GM23338 (cell line): ENCODE data around the gene VSTM2L.

Source experiments
- EZH2 ChIP-seq: fragments of 200-600 bp; sonication (generic); IDR thresholded peaks from one replicate; pipeline ENCODE4 v1.8.0; 2017; ENCODE audit warnings: antibody characterized with exemption, mild to moderate bottlenecking, low read depth; ENCODE audit not compliant: unreplicated experiment
- EZH2phosphoT487 ChIP-seq: fragments of 200-600 bp; sonication (generic); IDR thresholded peaks from one replicate; pipeline ENCODE4 v1.8.1; 2018; ENCODE audit warnings: antibody characterized with exemption; ENCODE audit not compliant: unreplicated experiment
- POLR2AphosphoS5 ChIP-seq: IDR thresholded peaks from 2 replicates; pipeline ENCODE4 v1.6.1; 2016; ENCODE audit warnings: antibody characterized with exemption, low read depth
- REST ChIP-seq: IDR thresholded peaks from one replicate; pipeline ENCODE4 v1.6.1; 2018; ENCODE audit warnings: antibody characterized with exemption; ENCODE audit not compliant: unreplicated experiment
- STAT1 ChIP-seq: IDR thresholded peaks from one replicate; pipeline ENCODE4 v1.6.1; 2016; ENCODE audit warnings: antibody characterized with exemption; ENCODE audit not compliant: unreplicated experiment
- TF ChIP-seq, protein P1 (sequence below), 2 experiments: fragments of 200-600 bp in 1 of 2; sonication (generic) in 1 of 2; conservative IDR thresholded peaks; 2 replicates each; pipeline versions ENCODE4 v1.5.1 to v1.6.1; 2016 to 2017; ENCODE audit warnings: antibody characterized with exemption in 2 of 2, low read depth in 2 of 2, mild to moderate bottlenecking in 2 of 2, moderate library complexity in 1 of 2

- TF ChIP-seq POLR2AphosphoS5 (no peak), EZH2 (no peak), REST (no peak), EZH2phosphoT487 (no peak), STAT1 (no peak)
- TF ChIP-seq, protein P1, sequence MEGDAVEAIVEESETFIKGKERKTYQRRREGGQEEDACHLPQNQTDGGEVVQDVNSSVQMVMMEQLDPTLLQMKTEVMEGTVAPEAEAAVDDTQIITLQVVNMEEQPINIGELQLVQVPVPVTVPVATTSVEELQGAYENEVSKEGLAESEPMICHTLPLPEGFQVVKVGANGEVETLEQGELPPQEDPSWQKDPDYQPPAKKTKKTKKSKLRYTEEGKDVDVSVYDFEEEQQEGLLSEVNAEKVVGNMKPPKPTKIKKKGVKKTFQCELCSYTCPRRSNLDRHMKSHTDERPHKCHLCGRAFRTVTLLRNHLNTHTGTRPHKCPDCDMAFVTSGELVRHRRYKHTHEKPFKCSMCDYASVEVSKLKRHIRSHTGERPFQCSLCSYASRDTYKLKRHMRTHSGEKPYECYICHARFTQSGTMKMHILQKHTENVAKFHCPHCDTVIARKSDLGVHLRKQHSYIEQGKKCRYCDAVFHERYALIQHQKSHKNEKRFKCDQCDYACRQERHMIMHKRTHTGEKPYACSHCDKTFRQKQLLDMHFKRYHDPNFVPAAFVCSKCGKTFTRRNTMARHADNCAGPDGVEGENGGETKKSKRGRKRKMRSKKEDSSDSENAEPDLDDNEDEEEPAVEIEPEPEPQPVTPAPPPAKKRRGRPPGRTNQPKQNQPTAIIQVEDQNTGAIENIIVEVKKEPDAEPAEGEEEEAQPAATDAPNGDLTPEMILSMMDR (conservative IDR thresholded peaks at IDR 0.05; ENCODE audit: low read depth in 2 of 2): no peak
Observed at GRCh38 chr20:37969949-37970855, 67.3 kb downstream of the VSTM2L start.
